Choroid plexus epithelial cell (primary cell): Measurements from ENCODE around the gene PDGFRA.

ENCODE experiments used
- DNase-seq: peaks from one replicate; pipeline ENCODE4 v3.0.0-alpha.2; 2010; ENCODE audit warnings: low read depth
- H3K4me3 ChIP-seq: 2 replicates; pipeline ENCODE4 v1.5.1; 2011; ENCODE audit warnings: low read depth, mild to moderate bottlenecking, control low read depth, low read length, moderate library complexity
- CTCF ChIP-seq: conservative IDR thresholded peaks from 2 replicates; pipeline ENCODE4 v1.5.1; 2011; ENCODE audit warnings: low read depth, mild to moderate bottlenecking, control low read depth, inconsistent platforms, low read length, moderate library complexity

The PDGFRA gene

DNA sequence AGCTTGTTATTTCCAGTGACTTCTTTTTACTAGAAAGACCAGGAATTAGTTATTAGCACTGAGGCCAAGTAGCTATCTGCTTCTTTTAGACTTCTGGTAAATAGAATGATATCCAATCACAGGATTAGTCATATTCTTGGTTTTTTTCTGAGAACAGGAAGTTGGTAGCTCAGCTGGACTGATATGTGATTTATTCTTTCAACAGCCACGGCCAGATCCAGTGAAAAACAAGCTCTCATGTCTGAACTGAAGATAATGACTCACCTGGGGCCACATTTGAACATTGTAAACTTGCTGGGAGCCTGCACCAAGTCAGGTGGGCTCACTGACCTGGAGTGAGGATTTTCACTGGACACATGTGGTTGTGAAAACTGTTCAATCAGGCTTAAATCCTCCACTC is 48.6 kb downstream of the PDGFRA start:
- no peak for TF ChIP-seq CTCF
- DNase-seq = peak; percentile 84
- H3K4me3 ChIP-seq = no peak overlapping the region

- no peak for TF ChIP-seq CTCF
- H3K4me3 ChIP-seq = no peak overlapping the region
- no peak for DNase-seq
Observed at GRCh38 chr4:54278216-54278615, 49.1 kb downstream of the PDGFRA start.

- DNase-seq = peak; percentile 78
- no peak overlapping the region for H3K4me3 ChIP-seq
- no peak for TF ChIP-seq CTCF
Observed at GRCh38 chr4:54281054-54281766, 52.1 kb downstream of the PDGFRA start.

GRCh38 chr4:54282837-54283236 is 53.7 kb downstream of the PDGFRA start:
- TF ChIP-seq CTCF = no peak
- DNase-seq = no peak
- H3K4me3 ChIP-seq = no peak overlapping the region

- H3K4me3 ChIP-seq = no peak overlapping the region
- TF ChIP-seq CTCF = no peak
- DNase-seq = no peak
Observed at GRCh38 chr4:54289316-54289715, 60.2 kb downstream of the PDGFRA start.

- no peak overlapping the region for H3K4me3 ChIP-seq
- DNase-seq = no peak
- TF ChIP-seq CTCF = no peak
Observed at GRCh38 chr4:54290980-54291379, 61.9 kb downstream of the PDGFRA start.

DNA sequence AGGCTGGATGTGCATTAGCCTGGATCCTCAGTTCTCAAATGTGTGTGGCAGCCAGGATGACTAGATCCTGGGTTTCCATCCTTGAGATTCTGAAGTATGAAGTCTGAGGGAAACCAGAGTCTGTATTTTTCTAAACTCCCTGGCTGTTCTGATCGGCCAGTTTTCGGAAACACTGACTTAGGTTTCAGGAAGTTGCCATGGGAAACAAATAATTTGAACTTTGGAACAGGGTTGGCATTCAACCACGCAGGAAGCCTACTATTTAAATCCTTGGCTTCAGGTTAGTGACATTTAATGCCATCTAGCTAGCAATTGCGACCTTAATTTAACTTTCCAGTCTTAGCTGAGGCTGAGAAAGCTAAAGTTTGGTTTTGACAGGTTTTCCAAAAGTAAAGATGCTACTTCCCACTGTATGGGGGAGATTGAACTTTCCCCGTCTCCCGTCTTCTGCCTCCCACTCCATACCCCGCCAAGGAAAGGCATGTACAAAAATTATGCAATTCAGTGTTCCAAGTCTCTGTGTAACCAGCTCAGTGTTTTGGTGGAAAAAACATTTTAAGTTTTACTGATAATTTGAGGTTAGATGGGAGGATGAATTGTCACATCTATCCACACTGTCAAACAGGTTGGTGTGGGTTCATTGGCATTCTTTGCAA is 67.6 kb downstream of the PDGFRA start:
- no peak for DNase-seq
- TF ChIP-seq CTCF = no peak
- H3K4me3 ChIP-seq = no peak overlapping the region
